H1 (cell line): ENCODE measurements around the gene CAMK2D. TPM values are rescaled to one million over a fixed set of nuclear protein-coding genes. Genes with fewer than 3 reads are reported as not detected.

Experiments
- CTCF ChIA-PET: fragments of 300-600 bp; sonication (Branson Sonifier 250); formaldehyde crosslinking; loops from one replicate; lab custom pipeline; 2021; ENCODE audit not compliant: partially characterized antibody; lab: Charles Lee
- POLR2A ChIA-PET: fragments of 300-600 bp; sonication (Branson Sonifier 250); formaldehyde crosslinking; loops from one replicate; lab custom pipeline; 2021; ENCODE audit warnings: inconsistent platforms; ENCODE audit not compliant: partially characterized antibody; lab: Charles Lee
- DNase-seq, 2 experiments: peaks; one replicate each; pipeline versions ENCODE4 v3.0.0 to v3.0.0-alpha.2; 2010 to 2022; ENCODE audit warnings: low spot score in 2 of 2, low read depth in 1 of 2, mixed read lengths in 1 of 2
- FAIRE-seq: peaks from 2 replicates; lab custom pipeline; 2011; peaks lifted over from hg19 to GRCh38; lab: Jason Lieb, UNC
- H2AFZ ChIP-seq: 2 replicates; pipeline ENCODE4 v1.8.1; 2012; ENCODE audit warnings: low read length, inconsistent platforms
- H2AK5ac ChIP-seq: 2 replicates; pipeline ENCODE4 v1.6.1; 2013; ENCODE audit warnings: low read depth, low read length
- H2BK120ac ChIP-seq: replicated peaks from 2 replicates; pipeline ENCODE3; 2013; ENCODE audit warnings: low read depth, low read length, inconsistent platforms
- H2BK12ac ChIP-seq: 2 replicates; pipeline ENCODE4 v1.6.1; 2013; ENCODE audit warnings: low read depth, low read length
- H2BK15ac ChIP-seq: 2 replicates; pipeline ENCODE4 v1.6.1; 2013; ENCODE audit warnings: low read length
- H2BK20ac ChIP-seq: 2 replicates; pipeline ENCODE4 v1.6.1; 2013; ENCODE audit warnings: low read length
- H2BK5ac ChIP-seq: 2 replicates; pipeline ENCODE4 v1.6.1; 2013; ENCODE audit warnings: low read depth, low read length
- H3K14ac ChIP-seq: 2 replicates; pipeline ENCODE4 v1.6.1; 2013; ENCODE audit warnings: inconsistent platforms; ENCODE audit not compliant: insufficient read length
- H3K18ac ChIP-seq: 2 replicates; pipeline ENCODE4 v1.6.1; 2013; ENCODE audit warnings: low read length; ENCODE audit errors: extremely low read depth
- H3K23ac ChIP-seq: 2 replicates; pipeline ENCODE4 v1.6.1; 2013; ENCODE audit warnings: inconsistent platforms; ENCODE audit not compliant: insufficient read length
- H3K23me2 ChIP-seq: 2 replicates; pipeline ENCODE4 v1.6.1; 2013; ENCODE audit warnings: low read depth, low read length
- H3K27ac ChIP-seq: 2 replicates; pipeline ENCODE4 v1.6.1; 2011; ENCODE audit warnings: low read depth, low read length, inconsistent platforms
- H3K27me3 ChIP-seq, 4 experiments: replicated peaks in 1 of 4; 1 replicate in 1 of 4; 2 replicates in 3 of 4; pipeline versions ENCODE4 v1.6.1 to v1.8.1; 2011 to 2013; ENCODE audit warnings: low read length in 3 of 4, mild to moderate bottlenecking in 3 of 4, inconsistent platforms in 2 of 4, mixed read lengths in 2 of 4, moderate library complexity in 1 of 4; ENCODE audit not compliant: control insufficient read depth in 3 of 4, insufficient read depth in 3 of 4; ENCODE audit errors: extremely low read depth in 1 of 4
- H3K36me3 ChIP-seq, 4 experiments: 2 replicates each; pipeline versions ENCODE4 v1.6.1 to v1.8.1; 2011 to 2013; ENCODE audit warnings: mild to moderate bottlenecking in 4 of 4, low read length in 3 of 4, moderate library complexity in 2 of 4, control low read depth in 1 of 4, inconsistent platforms in 1 of 4; ENCODE audit not compliant: insufficient read depth in 4 of 4, control insufficient read depth in 2 of 4
- H3K4ac ChIP-seq: replicated peaks from 2 replicates; pipeline ENCODE3; 2013; ENCODE audit warnings: low read length, low read depth, mixed read lengths, inconsistent platforms; ENCODE audit not compliant: insufficient read length
- H3K4me1 ChIP-seq, 4 experiments: replicated peaks in 1 of 4; 1 replicate in 1 of 4; 2 replicates in 3 of 4; pipeline versions ENCODE4 v1.6.1 to v1.8.1; 2011 to 2013; ENCODE audit warnings: low read length in 3 of 4, inconsistent platforms in 2 of 4, mixed read lengths in 1 of 4; ENCODE audit not compliant: insufficient read depth in 4 of 4, control insufficient read depth in 3 of 4
- H3K4me2 ChIP-seq, 2 experiments: 2 replicates each; pipeline versions ENCODE4 v1.6.1 to v1.8.1; 2011 to 2013; ENCODE audit warnings: low read depth in 2 of 2, low read length in 2 of 2, control low read depth in 1 of 2, inconsistent platforms in 1 of 2, mild to moderate bottlenecking in 1 of 2; ENCODE audit not compliant: insufficient read depth in 1 of 2
- H3K4me3 ChIP-seq, 4 experiments: fragments of 200-600, 300-600 bp in 1 of 4; sonication (generic), shearing (Covaris generic), sonication (Bioruptor Twin) in 1 of 4; 2 replicates each; pipeline versions ENCODE4 v1.5.1 to v1.8.1; 2011 to 2016; ENCODE audit warnings: low read length in 4 of 4, low read depth in 3 of 4, control low read depth in 2 of 4, inconsistent platforms in 2 of 4, mild to moderate bottlenecking in 2 of 4, mixed read lengths in 1 of 4, moderate library complexity in 1 of 4; ENCODE audit not compliant: insufficient read depth in 2 of 4; ENCODE audit errors: extremely low read depth in 1 of 4
- H3K56ac ChIP-seq: replicated peaks from 2 replicates; pipeline ENCODE3; 2013; ENCODE audit warnings: low read depth, mild to moderate bottlenecking, mixed read lengths, low read length, inconsistent platforms; ENCODE audit not compliant: insufficient read length
- H3K79me1 ChIP-seq: 2 replicates; pipeline ENCODE4 v1.6.1; 2013; ENCODE audit warnings: low read depth, low read length, control low read depth
- H3K79me2 ChIP-seq, 2 experiments: 2 replicates each; pipeline versions ENCODE4 v1.6.1 to v1.8.1; 2012 to 2013; ENCODE audit warnings: low read length in 2 of 2, mild to moderate bottlenecking in 2 of 2, inconsistent platforms in 1 of 2; ENCODE audit not compliant: insufficient read depth in 2 of 2, control insufficient read depth in 1 of 2
- H3K9ac ChIP-seq, 4 experiments: replicated peaks in 1 of 4; 1 replicate in 1 of 4; 2 replicates in 3 of 4; pipeline versions ENCODE4 v1.6.1 to v1.8.1; 2011 to 2013; ENCODE audit warnings: low read depth in 3 of 4, low read length in 3 of 4, control low read depth in 2 of 4, mild to moderate bottlenecking in 2 of 4, moderate library complexity in 2 of 4, inconsistent platforms in 1 of 4; ENCODE audit errors: extremely low read depth in 1 of 4
- H3K9me3 ChIP-seq, 2 experiments: 2 replicates each; pipeline versions ENCODE4 v1.6.1 to v1.8.1; 2012 to 2013; ENCODE audit warnings: mild to moderate bottlenecking in 2 of 2, moderate library complexity in 2 of 2, control low read depth in 1 of 2, inconsistent platforms in 1 of 2, low read depth in 1 of 2, low read length in 1 of 2, mixed read lengths in 1 of 2; ENCODE audit not compliant: insufficient read depth in 2 of 2
- H4K20me1 ChIP-seq, 2 experiments: replicated peaks in 1 of 2; 2 replicates each; pipeline versions ENCODE3 to v1.8.1; 2011 to 2013; ENCODE audit warnings: inconsistent platforms in 2 of 2, low read length in 2 of 2, mild to moderate bottlenecking in 1 of 2; ENCODE audit not compliant: insufficient read depth in 2 of 2, control insufficient read depth in 1 of 2
- H4K5ac ChIP-seq: 2 replicates; pipeline ENCODE4 v1.6.1; 2013; ENCODE audit warnings: low read length, low read depth, mixed read lengths, inconsistent platforms; ENCODE audit not compliant: insufficient read length
- H4K8ac ChIP-seq: 2 replicates; pipeline ENCODE4 v1.8.0; 2013; ENCODE audit warnings: mild to moderate bottlenecking, moderate library complexity, low read length, inconsistent platforms; ENCODE audit not compliant: insufficient read depth; ENCODE audit errors: extremely low read depth
- H4K91ac ChIP-seq: replicated peaks from 2 replicates; pipeline ENCODE3; 2013; ENCODE audit warnings: low read length, mixed read lengths, inconsistent platforms; ENCODE audit not compliant: insufficient read length
- ATF3 ChIP-seq: IDR thresholded peaks from 2 replicates; pipeline ENCODE4 v1.6.1; 2011; ENCODE audit warnings: low read depth, mild to moderate bottlenecking, low read length; ENCODE audit not compliant: insufficient read depth
- GTF2F1 ChIP-seq: IDR thresholded peaks from 2 replicates; pipeline ENCODE4 v1.6.1; 2012; ENCODE audit warnings: low read depth, low read length, improper control_type of control experiment, borderline replicate concordance
- PHF8 ChIP-seq: fragments of 200-600 bp; sonication (generic); conservative IDR thresholded peaks from 2 replicates; pipeline ENCODE4 v1.7.1; 2012; ENCODE audit warnings: low read depth, mild to moderate bottlenecking, inconsistent platforms, low read length, moderate library complexity
- POU5F1 ChIP-seq: IDR thresholded peaks from 2 replicates; pipeline ENCODE4 v1.6.1; 2011; ENCODE audit warnings: low read depth, mild to moderate bottlenecking, low read length, moderate library complexity
- SP1 ChIP-seq: IDR thresholded peaks from 2 replicates; pipeline ENCODE4 v1.6.1; 2011; ENCODE audit warnings: low read depth, low read length
- SRF ChIP-seq: IDR thresholded peaks from 2 replicates; pipeline ENCODE4 v1.6.1; 2011; ENCODE audit warnings: mild to moderate bottlenecking, low read depth, low read length, moderate library complexity
- SUZ12 ChIP-seq: fragments of 200-600 bp; sonication (generic); IDR thresholded peaks from 2 replicates; pipeline ENCODE4 v1.6.1; 2012; ENCODE audit warnings: mild to moderate bottlenecking, inconsistent platforms, low read length, moderate library complexity, mixed read lengths
- WGBS, 2 experiments: shearing (Covaris generic) in 1 of 2; methylation state at CpG; one replicate each; pipeline versions ENCODE4 v1.1.6 to v1.1.7; 2013 to 2015; ENCODE audit warnings: low lambda C conversion rate in 2 of 2, mixed read lengths in 2 of 2, inconsistent platforms in 1 of 2, low coverage in 1 of 2, missing lambda C conversion rate in 1 of 2; ENCODE audit not compliant: insufficient replicate concordance in 2 of 2, insufficient coverage in 1 of 2, insufficient read length in 1 of 2; ENCODE audit errors: extremely low coverage in 1 of 2, missing lambda C conversion rate in 1 of 2; 5-methylcytosine and 5-hydroxymethylcytosine counted together
- polyA plus RNA-seq, 7 experiments: library from polyadenylated mRNA; depleted of rRNA in 3 of 7; stranded (reverse) in 5 of 7; unstranded in 2 of 7; fragments of >200 nt in 5 of 7; fragments of 200-250 nt in 2 of 7; gene quantifications; 1 replicate in 5 of 7; 2 replicates in 1 of 7; 4 replicates in 1 of 7; pipeline versions ENCODE4 v1.2.1 to v1.2.3, GENCODE V29; 2011 to 2013; ENCODE audit warnings: missing spikeins in 2 of 7, mixed read lengths in 2 of 7
- total RNA-seq: library from RNA; stranded (reverse); fragmentation: NEBNext Ultra II Directional; extraction: Animal tissue kit (Norgen Biotek cat#: 25700); gene quantifications from 2 replicates; pipeline ENCODE4 v1.2.1, GENCODE V29; 2021

Gene CAMK2D
- total and polyA plus RNA-seq, 2 of the 8 experiments (the other 6 are each of a cell fraction or from before 2014, with no cell fraction given): 3.2 to 7.0 TPM

- Histone ChIP-seq H3K4me1 (no peaks in the 10 kb centered on the region), H2BK20ac (no peak overlapping the region), H3K56ac (no peak overlapping the region), H2AFZ (no peak overlapping the region), H2BK120ac (no peak overlapping the region), H3K23me2 (no peaks in the 10 kb centered on the region), H3K79me2 (no peaks in the 10 kb centered on the region), H2BK5ac (no peak overlapping the region), H3K27me3 (no peaks in the 10 kb centered on the region), H3K9ac (no peak overlapping the region), H3K79me1 (no peaks in the 10 kb centered on the region; the same call in 1 of the 2 replicates), H3K27ac (no peak overlapping the region), H3K9me3 (no peaks in the 10 kb centered on the region), H4K8ac (no peak overlapping the region), H2BK12ac (no peak overlapping the region), H3K18ac (no peak overlapping the region), H2AK5ac (no peak overlapping the region), H4K20me1 (no peaks in the 10 kb centered on the region), H4K91ac (no peak overlapping the region), H3K4me3 (no peak overlapping the region), H4K5ac (no peak overlapping the region), H3K4me2 (no peak overlapping the region), H2BK15ac (no peak overlapping the region), H3K14ac (no peak overlapping the region), H3K36me3 (no peaks in the 10 kb centered on the region; a peak in 1 of 8 replicates), H3K4ac (no peak overlapping the region), H3K23ac (no peak overlapping the region)
- CTCF ChIA-PET: interaction anchor here (0.6 to 1.0 kb wide), 2 partner anchors 9 to 1778 kb away, joined by 3 read pairs; no protein-coding TSS in a partner anchor
- DNase-seq (no peak), FAIRE-seq (no peak)
- POLR2A ChIA-PET: no interaction called here
- WGBS, 2 experiments: 88% methylated on average over 2 of the region's 2 CpGs; no CpG with 5 or more reads in 1 of the 2 experiments
- TF ChIP-seq GTF2F1 (no peak), SRF (no peak), POU5F1 (no peak), SUZ12 (no peak), PHF8 (no peak), ATF3 (no peak), SP1 (no peak)
Measured at GRCh38 chr4:113639326-113639725, 122.2 kb downstream of the CAMK2D start.
